ENCODE measurements around the gene SLC35B4.
A peak's percentile ranks its signal among the peaks of the same experiment; 100 is the strongest.

SLC35B4 gene, protein sequence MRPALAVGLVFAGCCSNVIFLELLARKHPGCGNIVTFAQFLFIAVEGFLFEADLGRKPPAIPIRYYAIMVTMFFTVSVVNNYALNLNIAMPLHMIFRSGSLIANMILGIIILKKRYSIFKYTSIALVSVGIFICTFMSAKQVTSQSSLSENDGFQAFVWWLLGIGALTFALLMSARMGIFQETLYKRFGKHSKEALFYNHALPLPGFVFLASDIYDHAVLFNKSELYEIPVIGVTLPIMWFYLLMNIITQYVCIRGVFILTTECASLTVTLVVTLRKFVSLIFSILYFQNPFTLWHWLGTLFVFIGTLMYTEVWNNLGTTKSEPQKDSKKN

DNA sequence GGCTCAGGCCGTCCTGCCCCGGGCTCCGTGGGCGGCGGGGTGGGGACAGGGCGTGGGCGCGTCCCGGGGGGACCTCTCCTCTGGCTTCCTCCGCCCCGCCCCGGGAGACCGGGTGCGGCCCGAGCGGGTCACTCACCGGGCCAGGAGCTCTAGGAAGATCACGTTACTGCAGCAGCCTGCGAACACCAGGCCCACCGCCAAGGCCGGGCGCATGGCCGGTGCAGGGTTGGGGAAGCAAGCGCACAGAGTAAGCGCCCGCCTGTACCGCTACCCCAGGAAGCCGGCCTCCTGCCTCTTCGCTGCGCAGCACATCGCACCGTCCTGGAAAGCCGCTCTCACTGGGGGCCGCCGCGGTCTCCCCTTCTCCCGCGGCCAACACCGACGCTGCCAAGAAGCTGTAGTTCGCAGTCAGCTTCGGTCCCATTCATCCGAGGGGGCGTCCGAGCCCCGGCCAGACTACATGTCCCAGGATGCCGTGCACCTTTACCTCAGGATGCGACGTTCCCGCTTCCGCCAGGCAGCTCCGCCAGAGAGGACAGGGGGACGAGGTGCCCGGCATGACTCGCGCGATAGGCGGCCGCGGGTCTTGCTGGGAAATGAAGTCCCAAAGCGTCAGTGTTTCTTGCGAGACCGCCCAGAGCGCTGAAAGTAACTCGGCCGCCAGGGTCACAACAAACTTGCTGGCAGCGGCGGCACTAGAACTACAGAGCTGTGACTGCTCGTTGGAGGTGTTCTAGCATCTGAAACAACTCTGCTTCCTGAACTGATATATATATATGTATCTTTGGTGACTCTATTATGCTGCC is at the start of gene SLC35B4:
SLC35B4 (minus strand) TSS at position 392 of the 806 bp plus-strand sequence; CDS start at position 213, 179 bp downstream.
- TF ChIP-seq, protein P1, sequence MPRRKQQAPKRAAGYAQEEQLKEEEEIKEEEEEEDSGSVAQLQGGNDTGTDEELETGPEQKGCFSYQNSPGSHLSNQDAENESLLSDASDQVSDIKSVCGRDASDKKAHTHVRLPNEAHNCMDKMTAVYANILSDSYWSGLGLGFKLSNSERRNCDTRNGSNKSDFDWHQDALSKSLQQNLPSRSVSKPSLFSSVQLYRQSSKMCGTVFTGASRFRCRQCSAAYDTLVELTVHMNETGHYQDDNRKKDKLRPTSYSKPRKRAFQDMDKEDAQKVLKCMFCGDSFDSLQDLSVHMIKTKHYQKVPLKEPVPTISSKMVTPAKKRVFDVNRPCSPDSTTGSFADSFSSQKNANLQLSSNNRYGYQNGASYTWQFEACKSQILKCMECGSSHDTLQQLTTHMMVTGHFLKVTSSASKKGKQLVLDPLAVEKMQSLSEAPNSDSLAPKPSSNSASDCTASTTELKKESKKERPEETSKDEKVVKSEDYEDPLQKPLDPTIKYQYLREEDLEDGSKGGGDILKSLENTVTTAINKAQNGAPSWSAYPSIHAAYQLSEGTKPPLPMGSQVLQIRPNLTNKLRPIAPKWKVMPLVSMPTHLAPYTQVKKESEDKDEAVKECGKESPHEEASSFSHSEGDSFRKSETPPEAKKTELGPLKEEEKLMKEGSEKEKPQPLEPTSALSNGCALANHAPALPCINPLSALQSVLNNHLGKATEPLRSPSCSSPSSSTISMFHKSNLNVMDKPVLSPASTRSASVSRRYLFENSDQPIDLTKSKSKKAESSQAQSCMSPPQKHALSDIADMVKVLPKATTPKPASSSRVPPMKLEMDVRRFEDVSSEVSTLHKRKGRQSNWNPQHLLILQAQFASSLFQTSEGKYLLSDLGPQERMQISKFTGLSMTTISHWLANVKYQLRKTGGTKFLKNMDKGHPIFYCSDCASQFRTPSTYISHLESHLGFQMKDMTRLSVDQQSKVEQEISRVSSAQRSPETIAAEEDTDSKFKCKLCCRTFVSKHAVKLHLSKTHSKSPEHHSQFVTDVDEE (CRISPR knock-in tag; IDR thresholded peaks at IDR 0.05), result 0 out of 2 replicates have a peak, but pooled peaks have one; percentile 12
- TF ChIP-seq, protein P2, sequence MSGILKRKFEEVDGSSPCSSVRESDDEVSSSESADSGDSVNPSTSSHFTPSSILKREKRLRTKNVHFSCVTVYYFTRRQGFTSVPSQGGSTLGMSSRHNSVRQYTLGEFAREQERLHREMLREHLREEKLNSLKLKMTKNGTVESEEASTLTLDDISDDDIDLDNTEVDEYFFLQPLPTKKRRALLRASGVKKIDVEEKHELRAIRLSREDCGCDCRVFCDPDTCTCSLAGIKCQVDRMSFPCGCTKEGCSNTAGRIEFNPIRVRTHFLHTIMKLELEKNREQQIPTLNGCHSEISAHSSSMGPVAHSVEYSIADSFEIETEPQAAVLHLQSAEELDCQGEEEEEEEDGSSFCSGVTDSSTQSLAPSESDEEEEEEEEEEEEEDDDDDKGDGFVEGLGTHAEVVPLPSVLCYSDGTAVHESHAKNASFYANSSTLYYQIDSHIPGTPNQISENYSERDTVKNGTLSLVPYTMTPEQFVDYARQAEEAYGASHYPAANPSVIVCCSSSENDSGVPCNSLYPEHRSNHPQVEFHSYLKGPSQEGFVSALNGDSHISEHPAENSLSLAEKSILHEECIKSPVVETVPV (CRISPR knock-in tag; IDR thresholded peaks at IDR 0.05), result no peak
- TF ChIP-seq ISL1 (CRISPR knock-in tag; IDR thresholded peaks at IDR 0.05) (no peak), GLIS3 (CRISPR knock-in tag; IDR thresholded peaks at IDR 0.05) (0 out of 2 replicates have a peak, but pooled peaks have one; percentile 41), TCF4 (CRISPR knock-in tag; IDR thresholded peaks at IDR 0.05; ENCODE audit: borderline replicate concordance) (no peak), ZC3H10 (CRISPR knock-in tag; IDR thresholded peaks at IDR 0.05) (no peak), ZFP3 (CRISPR knock-in tag; IDR thresholded peaks at IDR 0.05) (0 out of 2 replicates have a peak, but pooled peaks have one; percentile 43), BACH2 (CRISPR knock-in tag; IDR thresholded peaks at IDR 0.05; ENCODE audit: borderline replicate concordance) (no peak), RARB (CRISPR knock-in tag; IDR thresholded peaks at IDR 0.05) (no peak), ZNF565 (CRISPR knock-in tag; conservative IDR thresholded peaks at IDR 0.05; ENCODE audit: low read depth) (no peak), SNAI2 (CRISPR knock-in tag; IDR thresholded peaks at IDR 0.05) (no peak), ZFP30 (CRISPR knock-in tag; IDR thresholded peaks at IDR 0.05) (no peak), PPARA (CRISPR knock-in tag; IDR thresholded peaks at IDR 0.05; ENCODE audit: borderline replicate concordance) (no peak)
- TF ChIP-seq, protein P3, sequence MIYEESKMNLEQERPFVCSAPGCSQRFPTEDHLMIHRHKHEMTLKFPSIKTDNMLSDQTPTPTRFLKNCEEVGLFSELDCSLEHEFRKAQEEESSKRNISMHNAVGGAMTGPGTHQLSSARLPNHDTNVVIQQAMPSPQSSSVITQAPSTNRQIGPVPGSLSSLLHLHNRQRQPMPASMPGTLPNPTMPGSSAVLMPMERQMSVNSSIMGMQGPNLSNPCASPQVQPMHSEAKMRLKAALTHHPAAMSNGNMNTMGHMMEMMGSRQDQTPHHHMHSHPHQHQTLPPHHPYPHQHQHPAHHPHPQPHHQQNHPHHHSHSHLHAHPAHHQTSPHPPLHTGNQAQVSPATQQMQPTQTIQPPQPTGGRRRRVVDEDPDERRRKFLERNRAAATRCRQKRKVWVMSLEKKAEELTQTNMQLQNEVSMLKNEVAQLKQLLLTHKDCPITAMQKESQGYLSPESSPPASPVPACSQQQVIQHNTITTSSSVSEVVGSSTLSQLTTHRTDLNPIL (CRISPR knock-in tag; IDR thresholded peaks at IDR 0.05; ENCODE audit: low read depth), result no peak
- TF ChIP-seq, protein P4, sequence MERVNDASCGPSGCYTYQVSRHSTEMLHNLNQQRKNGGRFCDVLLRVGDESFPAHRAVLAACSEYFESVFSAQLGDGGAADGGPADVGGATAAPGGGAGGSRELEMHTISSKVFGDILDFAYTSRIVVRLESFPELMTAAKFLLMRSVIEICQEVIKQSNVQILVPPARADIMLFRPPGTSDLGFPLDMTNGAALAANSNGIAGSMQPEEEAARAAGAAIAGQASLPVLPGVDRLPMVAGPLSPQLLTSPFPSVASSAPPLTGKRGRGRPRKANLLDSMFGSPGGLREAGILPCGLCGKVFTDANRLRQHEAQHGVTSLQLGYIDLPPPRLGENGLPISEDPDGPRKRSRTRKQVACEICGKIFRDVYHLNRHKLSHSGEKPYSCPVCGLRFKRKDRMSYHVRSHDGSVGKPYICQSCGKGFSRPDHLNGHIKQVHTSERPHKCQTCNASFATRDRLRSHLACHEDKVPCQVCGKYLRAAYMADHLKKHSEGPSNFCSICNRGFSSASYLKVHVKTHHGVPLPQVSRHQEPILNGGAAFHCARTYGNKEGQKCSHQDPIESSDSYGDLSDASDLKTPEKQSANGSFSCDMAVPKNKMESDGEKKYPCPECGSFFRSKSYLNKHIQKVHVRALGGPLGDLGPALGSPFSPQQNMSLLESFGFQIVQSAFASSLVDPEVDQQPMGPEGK (CRISPR knock-in tag; IDR thresholded peaks at IDR 0.05; ENCODE audit: borderline replicate concordance), result no peak
- ATAC-seq, result peak; percentile 99

DNA sequence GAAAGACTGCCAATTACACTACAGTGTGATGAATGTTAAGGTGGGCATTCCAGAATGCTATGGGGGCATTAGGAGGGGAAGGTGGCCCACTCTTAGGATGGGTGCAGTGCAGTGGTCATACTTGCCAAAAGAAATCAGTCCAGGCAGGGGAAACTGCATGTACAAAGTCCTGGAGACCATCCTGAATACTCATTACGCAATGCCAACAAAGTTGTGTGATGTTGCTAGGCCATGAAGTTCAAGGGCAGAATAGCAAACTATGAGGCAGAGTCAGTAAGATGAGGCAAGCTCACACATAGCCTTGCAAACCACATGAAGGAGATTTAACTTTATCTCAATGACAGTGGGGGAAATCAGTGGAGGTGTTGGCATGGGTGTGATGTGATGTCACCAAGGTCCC is 49.8 kb upstream of the SLC35B4 start:
- TF ChIP-seq, protein P1 (CRISPR knock-in tag; IDR thresholded peaks at IDR 0.05), result no peak

DNA sequence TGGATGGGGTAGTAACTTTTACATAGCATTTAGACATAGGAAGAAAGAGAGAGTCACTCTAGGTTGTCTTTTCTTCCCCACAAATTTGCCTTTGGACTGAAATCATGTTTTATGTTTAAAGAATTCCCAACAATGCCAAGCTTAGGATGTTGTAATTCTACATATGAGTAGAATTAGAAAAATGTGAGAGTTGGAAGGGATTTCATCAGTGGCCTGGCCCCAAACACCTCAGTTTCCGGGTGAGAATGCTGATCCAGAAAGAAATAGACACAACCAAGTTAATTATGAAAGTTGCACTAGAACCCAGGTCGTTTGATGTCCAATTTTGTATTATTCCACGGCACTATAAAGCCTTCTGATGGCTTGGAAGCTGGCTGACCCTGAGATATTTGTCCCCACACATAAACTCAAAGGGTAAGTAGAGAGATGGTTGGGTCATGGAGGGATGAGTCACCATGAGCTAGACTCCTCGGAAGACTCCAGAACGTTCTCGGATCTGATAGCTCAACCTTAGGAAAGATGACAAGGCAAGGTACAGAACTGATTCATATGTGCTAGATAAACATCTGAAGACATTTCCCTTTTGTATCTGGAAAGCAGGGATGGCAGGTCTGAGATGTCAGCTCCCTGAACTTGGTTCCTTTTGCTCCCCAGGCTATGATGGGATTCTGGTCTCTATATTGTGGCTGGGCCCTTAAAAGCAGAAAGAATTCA is 48.8 kb upstream of the SLC35B4 start:
- ATAC-seq, result no peak
- TF ChIP-seq ZC3H10 (CRISPR knock-in tag; IDR thresholded peaks at IDR 0.05) (no peak), ZNF70 (CRISPR knock-in tag; IDR thresholded peaks at IDR 0.05) (no peak), CSDC2 (CRISPR knock-in tag; IDR thresholded peaks at IDR 0.05) (no peak), TOX (CRISPR knock-in tag; IDR thresholded peaks at IDR 0.05; ENCODE audit: borderline replicate concordance) (no peak), ZNF8 (CRISPR knock-in tag; IDR thresholded peaks at IDR 0.05) (no peak), BACH2 (CRISPR knock-in tag; IDR thresholded peaks at IDR 0.05; ENCODE audit: borderline replicate concordance) (no peak)
- TF ChIP-seq, protein P4 (CRISPR knock-in tag; IDR thresholded peaks at IDR 0.05; ENCODE audit: borderline replicate concordance), result no peak

More for the DNA sequence above, 49.8 kb upstream of the SLC35B4 start:
- no peak for ATAC-seq

Measured in SK-N-SH treated with all-trans-retinoic acid at 6 μM for 48 hours (cell line).